TTC549 (cell line): ENCODE results near the gene MRPL39.

ENCODE experiments used
- FAIRE-seq: peaks from 2 replicates; lab custom pipeline; 2012; peaks lifted over from hg19 to GRCh38; lab: Jason Lieb, UNC

MRPL39 gene

GRCh38 chr21:25536752-25537151 is 70.5 kb downstream of the MRPL39 start:
- no peak for FAIRE-seq

- no peak for FAIRE-seq
Observed at GRCh38 chr21:25535849-25536248, 71.4 kb downstream of the MRPL39 start.
